ENCODE data around the gene CHRM5.
"Not testable (repeated sequence)": the region's sequence is repeated elsewhere in the genome, so short reads cannot be mapped to it uniquely, and the experiment has no call there.

The CHRM5 gene

GRCh38 chr15:33988384-33988783, 20.1 kb downstream of the CHRM5 start:
- DNase-seq = no peak

DNA sequence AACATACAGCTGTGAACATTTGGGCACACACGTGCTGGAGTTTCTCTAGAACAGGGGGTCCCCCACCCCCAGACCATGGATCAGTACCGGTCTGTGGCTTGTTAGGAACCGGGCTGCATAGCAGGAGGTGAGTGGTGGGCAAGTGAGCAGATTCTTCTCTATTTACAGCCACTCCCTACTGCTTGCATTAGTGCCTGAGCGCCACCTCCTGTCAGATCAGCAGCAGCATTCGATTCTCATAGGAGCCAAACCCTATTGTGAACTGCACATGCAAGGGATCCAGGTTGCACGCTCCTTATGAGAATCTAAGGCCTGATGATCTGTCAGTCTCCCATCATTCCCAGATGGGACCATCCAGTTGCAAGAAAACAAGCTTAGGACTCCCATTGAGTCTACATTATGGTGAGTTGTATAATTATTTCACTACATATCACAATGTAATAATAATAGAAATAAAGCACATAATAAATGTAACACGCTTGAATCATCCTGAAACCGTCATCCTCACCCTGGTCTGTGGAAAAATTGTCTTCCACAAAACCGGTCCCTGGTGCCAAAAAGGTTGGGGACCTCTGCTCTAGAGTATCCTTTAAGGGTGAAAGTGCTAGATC, 25.8 kb downstream of the CHRM5 start:
- no peak for DNase-seq

DNA sequence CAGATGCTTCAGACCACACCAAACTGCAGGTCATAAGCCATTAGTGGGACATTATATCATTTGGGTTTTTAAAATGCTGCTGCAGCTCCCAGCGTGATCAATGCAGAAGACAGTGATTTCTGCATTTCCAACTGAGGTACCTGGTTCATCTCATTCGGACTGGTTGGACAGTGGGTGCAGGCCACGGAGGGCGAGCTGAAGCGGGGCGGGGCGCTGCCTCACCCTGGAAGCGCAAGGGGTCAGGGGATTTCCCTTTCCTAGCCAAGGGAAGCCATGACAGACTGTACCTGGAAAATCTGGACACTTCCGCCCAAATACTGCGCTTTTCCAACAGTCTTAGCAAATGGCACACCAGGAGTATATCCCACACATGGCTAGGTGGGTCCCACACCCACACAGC, 27.4 kb downstream of the CHRM5 start:
- not testable (repeated sequence) for DNase-seq

DNA sequence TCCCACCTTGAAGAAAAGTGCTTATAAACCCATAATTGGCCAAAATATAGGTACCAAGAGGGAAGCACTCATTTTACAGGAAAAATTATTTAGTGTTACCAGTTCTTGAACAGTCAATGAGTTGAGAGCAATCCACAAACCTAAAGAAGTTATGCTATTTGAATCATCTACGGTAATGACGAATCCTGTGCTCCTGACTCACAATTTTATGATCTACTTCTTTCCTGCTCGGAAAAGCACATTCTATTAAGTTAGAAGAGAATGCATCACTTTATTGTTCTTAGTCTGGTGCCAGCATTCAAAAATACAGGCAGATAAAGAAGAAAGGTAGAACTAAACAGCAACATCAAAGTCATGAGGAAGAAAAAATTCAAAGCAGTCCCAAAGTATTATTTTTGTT, 33.2 kb downstream of the CHRM5 start:
- DNase-seq = no peak

DNA sequence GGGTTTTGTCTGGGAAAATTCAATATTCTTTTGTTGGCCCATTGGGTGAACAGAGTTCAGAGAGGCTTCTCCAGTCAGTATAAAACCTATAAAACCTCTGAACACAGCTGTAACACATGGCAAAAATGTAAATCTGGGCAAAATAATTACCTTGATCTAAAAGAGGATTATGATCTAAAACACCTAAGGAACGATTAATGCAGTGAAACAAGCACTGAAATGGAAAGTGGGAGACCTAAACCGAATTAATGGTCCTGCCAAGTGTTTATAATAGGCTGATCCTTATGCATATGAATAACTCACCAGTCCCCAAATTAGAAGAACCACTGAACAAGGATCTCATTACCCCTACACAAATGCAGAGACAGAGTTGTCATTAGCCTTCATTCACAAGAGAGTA, 38.1 kb downstream of the CHRM5 start:
- DNase-seq = no peak

- no peak for DNase-seq
Measured at GRCh38 chr15:34009656-34010055, 41.4 kb downstream of the CHRM5 start.

GRCh38 chr15:34010921-34011320, 42.6 kb downstream of the CHRM5 start:
- no peak for DNase-seq

GRCh38 chr15:34011481-34011880, 43.2 kb downstream of the CHRM5 start:
- no peak for DNase-seq

- DNase-seq = no peak
Measured at GRCh38 chr15:34012461-34013028, 44.2 kb downstream of the CHRM5 start.

- DNase-seq = no peak
Measured at GRCh38 chr15:34013746-34014145, 45.4 kb downstream of the CHRM5 start.

DNA sequence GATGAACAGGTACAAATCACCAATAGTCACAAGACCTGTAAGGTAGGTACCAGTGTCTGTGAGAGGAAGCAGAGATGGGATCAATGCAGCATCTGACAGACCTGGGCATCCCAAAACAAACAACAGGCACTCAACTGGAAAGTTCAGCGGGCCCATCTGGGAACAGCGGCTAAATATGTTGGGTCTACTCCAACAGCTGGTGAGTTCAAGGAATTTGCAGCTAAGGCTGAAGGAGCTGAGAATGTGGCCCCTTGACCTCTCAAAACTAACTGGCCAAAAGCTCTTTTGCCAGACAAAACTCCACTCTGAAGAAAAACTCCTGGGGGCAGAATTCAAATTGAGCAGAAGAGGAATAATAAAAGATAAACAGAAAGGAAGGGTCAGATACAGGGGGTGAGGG, 46.3 kb downstream of the CHRM5 start:
- DNase-seq = no peak

DNA sequence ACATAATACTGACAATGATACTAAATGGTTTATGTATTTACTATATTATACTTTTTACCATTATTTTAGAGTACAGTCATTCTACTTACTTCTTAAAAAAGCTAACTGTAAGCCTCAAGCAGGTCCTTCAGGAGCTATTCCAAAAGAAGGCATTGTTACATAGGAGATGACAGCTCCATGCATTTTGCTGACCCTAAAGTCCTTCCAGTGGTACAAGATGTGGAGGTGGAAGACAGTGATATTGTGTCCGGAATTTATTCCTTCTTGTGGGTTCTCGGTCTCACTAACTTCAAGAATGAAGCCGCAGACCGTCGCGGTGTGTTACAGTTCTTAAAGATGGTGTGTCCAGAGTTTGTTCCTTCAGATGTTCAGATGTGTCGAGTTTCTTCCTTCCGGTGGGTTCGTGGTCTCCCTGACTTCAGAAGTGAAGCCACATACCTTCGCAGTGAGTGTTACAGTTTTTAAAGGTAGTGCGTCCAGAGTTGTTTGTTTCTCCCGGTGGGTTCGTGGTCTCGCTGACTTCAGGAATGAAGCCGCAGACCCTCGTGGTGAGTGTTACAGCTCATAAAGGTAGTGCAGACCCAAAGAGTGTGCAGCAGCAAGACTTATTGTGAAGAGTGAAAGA, 49.8 kb downstream of the CHRM5 start:
- no peak for DNase-seq

- not testable (repeated sequence) for DNase-seq
Measured at GRCh38 chr15:34018738-34019137, 50.4 kb downstream of the CHRM5 start.

GRCh38 chr15:34019369-34019990, 51.2 kb downstream of the CHRM5 start:
- DNase-seq = no peak

- DNase-seq = no peak
Measured at GRCh38 chr15:34023907-34024306, 55.6 kb downstream of the CHRM5 start.

GRCh38 chr15:34025252-34025651, 57.0 kb downstream of the CHRM5 start:
- no peak for DNase-seq

- DNase-seq = no peak
Measured at GRCh38 chr15:34027606-34028005, 59.3 kb downstream of the CHRM5 start.

- no peak for DNase-seq
Measured at GRCh38 chr15:34031987-34032760, 63.9 kb downstream of the CHRM5 start.

DNA sequence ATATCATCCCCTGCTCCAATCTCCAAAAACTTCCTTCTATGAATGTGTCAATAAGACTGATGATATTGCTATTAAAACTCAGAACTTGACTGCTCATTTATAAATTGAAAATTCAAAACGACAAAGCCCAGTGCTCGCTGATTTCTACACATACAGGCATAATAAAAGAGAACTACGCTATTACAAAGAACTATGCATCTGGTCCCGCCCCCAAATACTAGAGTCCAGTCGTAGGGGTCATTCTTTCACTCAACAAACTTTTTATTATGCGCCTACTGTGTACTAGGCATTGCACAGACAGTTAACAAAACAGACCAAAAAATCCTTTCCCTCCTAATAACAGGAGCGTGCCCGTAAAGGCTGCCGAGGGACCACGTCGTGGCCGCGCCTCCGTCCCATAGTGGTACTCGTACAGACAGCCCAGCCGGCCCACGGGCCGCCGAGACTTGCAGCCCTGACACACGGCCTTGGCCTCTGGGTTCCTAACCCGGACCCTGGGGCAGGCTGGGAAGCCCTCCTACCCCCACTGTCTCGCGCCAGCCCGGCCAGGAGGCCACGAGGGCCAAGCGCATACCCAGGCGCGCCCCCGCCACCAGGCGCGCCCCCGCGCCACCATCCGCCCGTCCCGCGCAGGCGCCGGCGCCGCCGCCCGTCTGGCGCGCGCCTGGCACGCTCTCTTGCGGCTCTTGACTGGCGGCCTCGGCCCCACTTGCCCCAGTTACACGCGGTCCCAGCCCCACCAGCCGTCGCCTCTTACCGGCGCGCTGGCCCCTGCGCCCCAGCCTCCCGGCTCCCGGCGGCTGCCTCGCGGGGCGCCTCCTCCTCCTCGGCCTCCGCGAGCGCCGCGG, 70.0 kb downstream of the CHRM5 start:
- peak; percentile 51 for DNase-seq

DNA sequence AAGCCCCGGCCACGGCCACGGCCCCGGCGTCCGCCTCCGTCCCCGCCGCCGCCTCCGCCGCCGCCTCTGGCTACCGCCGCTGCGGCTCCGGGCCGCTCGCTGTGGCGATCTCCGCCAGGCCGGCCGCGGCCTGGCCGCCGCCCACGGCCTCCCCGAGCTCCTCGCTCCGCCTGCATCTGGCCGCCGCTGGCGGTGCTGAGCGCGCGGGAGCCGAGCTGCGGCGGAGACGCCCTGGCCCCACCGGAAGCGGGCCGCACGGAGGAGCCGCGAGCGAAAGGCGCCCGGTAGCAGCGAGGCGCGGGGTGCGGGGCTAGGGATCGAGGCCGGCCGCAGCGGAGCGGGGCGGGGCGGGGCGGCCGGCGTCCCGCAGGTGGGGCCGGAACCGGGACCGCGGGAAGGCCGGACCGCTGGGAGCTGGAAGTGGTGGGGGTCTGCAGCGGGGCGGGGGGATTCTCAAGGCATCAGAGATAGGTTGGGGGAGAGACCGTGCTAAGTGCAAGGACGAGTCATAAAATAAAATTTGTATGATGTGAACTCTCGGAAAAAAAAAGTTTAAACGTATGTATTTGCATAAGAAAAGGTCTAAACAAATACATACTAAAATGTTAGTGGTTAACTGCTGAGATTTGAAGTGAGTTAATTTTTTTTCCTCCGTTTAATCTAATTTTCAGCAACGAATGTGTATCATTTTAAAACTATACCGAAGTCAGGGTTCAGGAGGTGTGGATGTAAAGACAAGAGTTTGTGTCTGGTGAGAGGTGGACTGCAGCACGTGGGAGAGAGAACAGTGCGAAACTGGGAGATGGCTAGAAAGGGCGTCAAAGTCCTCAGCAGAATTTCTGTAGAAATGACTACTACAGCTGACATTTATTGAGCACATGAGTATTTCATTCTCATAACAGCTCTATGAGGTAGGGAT, 70.8 kb downstream of the CHRM5 start, which contains the start of gene AVEN:
Gene AVEN (minus strand): TSS at position 334 of the 919 bp plus-strand sequence. CDS start 158 bp downstream, at position 176.
- no peak for DNase-seq

DNA sequence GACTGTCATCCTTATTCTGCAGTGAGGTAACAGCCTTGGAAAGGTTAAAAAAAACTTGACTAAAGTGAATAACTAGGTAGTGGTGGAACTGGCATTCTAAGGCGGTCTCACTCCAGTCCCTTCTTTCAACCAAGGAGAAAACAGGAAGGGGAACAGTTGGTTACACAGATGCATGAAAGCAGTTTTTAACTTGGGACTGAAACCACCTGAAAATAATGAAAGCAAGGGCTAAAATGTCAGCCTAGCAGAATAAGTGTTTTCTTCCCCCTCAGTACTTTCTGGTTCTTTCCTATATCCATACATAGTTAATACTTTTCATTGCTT, 71.5 kb downstream of the CHRM5 start:
- DNase-seq = no peak
